Right atrium auricular region (tissue), 2 donors: ENCODE data around the gene DUSP9. TPM values are rescaled to one million over a fixed set of nuclear protein-coding genes. Genes with fewer than 3 reads are reported as not detected.

Experiments used
- DNase-seq: peaks from one replicate; pipeline ENCODE4 v3.0.0-alpha.2; 2019; ENCODE audit warnings: low spot score
- H3K27ac ChIP-seq, 2 donors: fragments of 200-600 bp; sonication (generic); 1 replicate in 1 of 2; 2 replicates in 1 of 2; pipeline ENCODE4 v1.5.1; 2016 to 2019
- H3K27me3 ChIP-seq, 2 donors: fragments of 200-600 bp; sonication (generic); one replicate each; pipeline versions ENCODE4 v1.5.1 to v1.6.0; 2017 to 2019
- H3K36me3 ChIP-seq: fragments of 200-600 bp; sonication (generic); one replicate; pipeline ENCODE4 v1.5.1; 2016
- H3K4me1 ChIP-seq, 2 donors: fragments of 200-600 bp; sonication (generic); one replicate each; pipeline versions ENCODE4 v1.5.1 to v1.6.0; 2017 to 2019
- H3K4me3 ChIP-seq, 2 donors: fragments of 200-600 bp; sonication (generic); 1 replicate in 1 of 2; 2 replicates in 1 of 2; pipeline ENCODE4 v1.5.1; 2017 to 2019; ENCODE audit warnings: mild to moderate bottlenecking in 1 of 2, moderate library complexity in 1 of 2
- H3K9me3 ChIP-seq, 2 donors: fragments of 200-600 bp; sonication (generic); one replicate each; pipeline ENCODE4 v1.5.1; 2019
- total RNA-seq, 2 donors: library from RNA; depleted of rRNA; stranded (reverse); fragments of >200 nt; gene quantifications; one replicate each; pipeline ENCODE4 v1.1.0, GENCODE V29; 2016
- TF ChIP-seq, protein P1 (sequence below), 2 donors: fragments of 200-600 bp; sonication (generic); IDR thresholded peaks; one replicate each; pipeline ENCODE4 v1.5.1; 2019; ENCODE audit warnings: antibody characterized with exemption in 2 of 2

The DUSP9 gene
- total RNA-seq, 2 donors from 2014 or later, result not detected

- Histone ChIP-seq H3K27me3 (peaks cover 0 to 27% of the 10 kb centered on the region in 2 donors), H3K27ac (no peak overlapping the region), H3K4me3 (peak overlapping the region in 1 of 2 donors; percentile 22), H3K4me1 (peaks cover 0 to 20% of the 10 kb centered on the region in 2 donors), H3K9me3 (no peaks in the 10 kb centered on the region), H3K36me3 (no peaks in the 10 kb centered on the region)
- TF ChIP-seq, protein P1, sequence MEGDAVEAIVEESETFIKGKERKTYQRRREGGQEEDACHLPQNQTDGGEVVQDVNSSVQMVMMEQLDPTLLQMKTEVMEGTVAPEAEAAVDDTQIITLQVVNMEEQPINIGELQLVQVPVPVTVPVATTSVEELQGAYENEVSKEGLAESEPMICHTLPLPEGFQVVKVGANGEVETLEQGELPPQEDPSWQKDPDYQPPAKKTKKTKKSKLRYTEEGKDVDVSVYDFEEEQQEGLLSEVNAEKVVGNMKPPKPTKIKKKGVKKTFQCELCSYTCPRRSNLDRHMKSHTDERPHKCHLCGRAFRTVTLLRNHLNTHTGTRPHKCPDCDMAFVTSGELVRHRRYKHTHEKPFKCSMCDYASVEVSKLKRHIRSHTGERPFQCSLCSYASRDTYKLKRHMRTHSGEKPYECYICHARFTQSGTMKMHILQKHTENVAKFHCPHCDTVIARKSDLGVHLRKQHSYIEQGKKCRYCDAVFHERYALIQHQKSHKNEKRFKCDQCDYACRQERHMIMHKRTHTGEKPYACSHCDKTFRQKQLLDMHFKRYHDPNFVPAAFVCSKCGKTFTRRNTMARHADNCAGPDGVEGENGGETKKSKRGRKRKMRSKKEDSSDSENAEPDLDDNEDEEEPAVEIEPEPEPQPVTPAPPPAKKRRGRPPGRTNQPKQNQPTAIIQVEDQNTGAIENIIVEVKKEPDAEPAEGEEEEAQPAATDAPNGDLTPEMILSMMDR (IDR thresholded peaks at IDR 0.05), result no peak
- DNase-seq, result no peak
Observed at GRCh38 chrX:153643431-153644351, 3.3 kb upstream of the DUSP9 start.

DNA sequence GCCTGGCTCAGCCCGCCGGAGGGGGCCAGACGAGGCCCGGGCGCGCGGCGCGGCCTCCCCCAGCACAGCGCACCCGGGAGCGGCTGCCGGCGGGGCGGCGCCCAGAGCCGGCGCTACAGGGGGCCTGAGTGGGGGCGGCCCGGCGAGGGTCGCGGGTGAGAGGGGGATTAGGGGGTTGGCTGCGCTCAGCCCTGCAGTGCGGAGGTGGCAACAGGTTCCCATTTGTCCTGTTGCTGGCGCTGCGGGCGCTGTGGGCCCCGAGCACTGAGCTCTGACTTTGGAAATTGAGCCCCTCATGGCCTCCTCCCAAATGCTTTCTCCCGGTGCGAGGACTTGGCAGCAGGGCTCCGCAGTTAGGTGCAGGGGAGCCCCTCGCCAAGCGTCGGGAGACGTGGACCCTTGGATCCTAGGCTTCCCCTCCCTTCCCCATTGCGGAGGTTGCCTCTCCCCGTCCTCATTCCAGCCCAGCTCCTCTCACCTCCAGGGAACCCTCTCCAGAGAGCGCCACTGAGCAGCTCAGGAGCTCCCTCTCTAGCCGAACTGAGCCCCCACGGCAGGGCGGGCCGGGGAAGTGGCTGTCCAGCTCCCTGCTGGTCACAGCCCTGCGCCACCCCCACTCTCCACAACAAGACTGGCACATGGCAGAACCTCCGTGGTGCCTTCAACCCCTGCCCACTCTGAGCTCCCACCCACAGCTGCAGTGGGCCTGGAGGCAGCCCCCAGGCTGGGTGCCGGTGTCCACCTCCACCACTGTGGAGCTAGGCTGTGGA is 2.5 kb upstream of the DUSP9 start:
- TF ChIP-seq, protein P1 (IDR thresholded peaks at IDR 0.05), result no peak
- H3K4me3 ChIP-seq, result no peak overlapping the region
- no peak overlapping the region for H3K27ac ChIP-seq
- H3K36me3 ChIP-seq, result no peaks in the 10 kb centered on the region
- H3K4me1 ChIP-seq, result peaks cover 0 to 20% of the 10 kb centered on the region in 2 donors
- DNase-seq, result no peak
- H3K9me3 ChIP-seq, result no peaks in the 10 kb centered on the region
- H3K27me3 ChIP-seq, result peaks cover 0 to 27% of the 10 kb centered on the region in 2 donors

- no peaks in the 10 kb centered on the region for H3K9me3 ChIP-seq
Observed at GRCh38 chrX:153645151-153645550, 1.9 kb upstream of the DUSP9 start.

GRCh38 chrX:153645921-153646488 is 998 bp upstream of the DUSP9 start:
- Histone ChIP-seq H3K27ac (no peak overlapping the region), H3K36me3 (no peaks in the 10 kb centered on the region), H3K9me3 (no peaks in the 10 kb centered on the region), H3K4me1 (peaks cover 0 to 20% of the 10 kb centered on the region in 2 donors), H3K27me3 (peaks cover 0 to 27% of the 10 kb centered on the region in 2 donors), H3K4me3 (no peak overlapping the region)
- DNase-seq, result no peak
- TF ChIP-seq, protein P1 (IDR thresholded peaks at IDR 0.05), result no peak

More at GRCh38 chrX:153645151-153645550, 1.9 kb upstream of the DUSP9 start:
- no peak overlapping the region for H3K4me3 ChIP-seq
- DNase-seq, result no peak
- H3K27me3 ChIP-seq, result peaks cover 0 to 27% of the 10 kb centered on the region in 2 donors
- peaks cover 0 to 20% of the 10 kb centered on the region in 2 donors for H3K4me1 ChIP-seq
- TF ChIP-seq, protein P1 (IDR thresholded peaks at IDR 0.05), result no peak
- no peaks in the 10 kb centered on the region for H3K36me3 ChIP-seq
- H3K27ac ChIP-seq, result no peak overlapping the region

DNA sequence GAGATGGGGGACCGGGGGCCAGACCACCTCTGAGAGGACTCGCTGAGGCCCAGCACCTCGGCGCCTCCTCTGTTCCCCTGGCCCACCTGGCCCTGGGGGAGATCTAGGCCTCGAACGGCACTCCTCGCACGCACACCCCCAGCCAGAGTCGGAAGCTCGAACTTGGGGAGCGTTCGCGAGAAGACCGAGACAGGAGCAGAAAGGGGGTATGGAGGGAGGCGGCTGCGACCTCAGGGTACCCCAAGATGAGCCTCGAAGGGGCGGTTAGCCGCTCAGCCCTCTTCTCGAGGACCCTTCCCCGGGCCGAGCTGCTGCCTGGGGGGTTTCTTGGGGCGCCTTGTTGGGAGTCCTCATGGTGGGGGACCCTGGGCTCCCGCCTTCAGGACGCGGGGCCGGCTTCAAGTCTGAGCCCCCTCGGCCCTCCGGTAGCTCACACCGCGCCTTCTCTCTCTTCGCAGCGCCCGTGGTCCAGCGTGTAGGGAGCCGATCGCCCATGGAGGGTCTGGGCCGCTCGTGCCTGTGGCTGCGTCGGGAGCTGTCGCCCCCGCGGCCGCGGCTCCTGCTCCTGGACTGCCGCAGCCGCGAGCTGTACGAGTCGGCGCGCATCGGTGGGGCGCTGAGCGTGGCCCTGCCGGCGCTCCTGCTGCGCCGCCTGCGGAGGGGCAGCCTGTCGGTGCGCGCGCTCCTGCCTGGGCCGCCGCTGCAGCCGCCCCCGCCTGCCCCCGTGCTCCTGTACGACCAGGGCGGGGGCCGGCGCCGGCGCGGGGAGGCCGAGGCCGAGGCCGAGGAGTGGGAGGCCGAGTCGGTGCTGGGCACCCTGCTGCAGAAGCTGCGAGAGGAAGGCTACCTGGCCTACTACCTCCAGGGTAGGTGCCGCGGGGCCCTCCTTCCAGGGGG is 706 bp downstream of the DUSP9 start:
- peaks cover 0 to 8% of the 10 kb centered on the region in 2 donors for H3K4me1 ChIP-seq
- no peaks in the 10 kb centered on the region for H3K36me3 ChIP-seq
- H3K4me3 ChIP-seq, result peak overlapping the region in 1 of 2 donors; percentile 27
- no peak overlapping the region for H3K27ac ChIP-seq
- H3K27me3 ChIP-seq, result peaks cover 0 to 18% of the 10 kb centered on the region in 2 donors
- no peak for DNase-seq
- H3K9me3 ChIP-seq, result no peaks in the 10 kb centered on the region
- TF ChIP-seq, protein P1 (IDR thresholded peaks at IDR 0.05), result no peak
